Raji (cell line): Measurements from ENCODE around the gene IFNL3.

Source experiments
- POLR2A ChIP-seq: IDR thresholded peaks from 2 replicates; pipeline ENCODE4 v1.6.1; 2011; ENCODE audit warnings: low read depth, low read length, control low read depth; ENCODE audit not compliant: insufficient read depth

The IFNL3 gene

DNA sequence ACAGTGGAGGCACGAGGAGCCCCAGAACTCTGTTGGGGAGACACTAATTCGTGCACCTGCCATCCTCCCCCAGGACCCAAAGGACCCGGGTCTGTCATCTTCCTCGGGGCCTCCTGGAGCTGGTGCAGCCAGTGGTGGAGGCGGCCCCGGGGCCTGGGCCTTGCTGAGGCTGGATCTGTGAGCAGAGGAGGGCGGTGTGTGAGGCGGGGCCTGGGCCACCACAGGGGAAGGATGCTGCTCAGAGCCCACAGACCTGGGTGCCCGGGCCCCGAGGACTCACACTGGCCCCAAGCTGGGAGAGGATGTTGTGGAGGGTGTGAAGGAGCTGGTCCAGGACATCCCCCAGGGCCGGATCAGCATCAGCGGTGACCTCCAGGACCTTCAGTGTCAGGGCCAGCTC is 8.3 kb downstream of the IFNL3 start:
- TF ChIP-seq POLR2A: no peak

DNA sequence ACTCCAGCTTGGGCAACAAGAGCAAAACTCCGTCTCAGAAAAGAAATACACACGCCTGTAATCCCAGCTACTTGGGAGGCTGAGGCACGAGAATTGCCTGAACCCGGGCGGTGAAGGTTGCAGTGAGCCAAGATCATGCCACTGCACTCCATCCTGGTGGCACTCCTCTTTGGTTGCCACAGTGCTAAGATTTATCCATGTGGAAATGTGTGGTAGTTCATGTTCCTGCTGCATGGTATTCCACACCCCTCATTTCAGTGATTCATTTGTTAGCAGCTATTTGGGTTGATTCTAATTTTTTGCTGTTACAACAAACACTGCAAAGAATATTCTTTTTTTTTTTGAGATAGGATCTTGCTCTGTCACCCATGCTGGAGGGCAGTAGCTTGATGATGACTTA is 12.1 kb downstream of the IFNL3 start:
- TF ChIP-seq POLR2A: no peak

DNA sequence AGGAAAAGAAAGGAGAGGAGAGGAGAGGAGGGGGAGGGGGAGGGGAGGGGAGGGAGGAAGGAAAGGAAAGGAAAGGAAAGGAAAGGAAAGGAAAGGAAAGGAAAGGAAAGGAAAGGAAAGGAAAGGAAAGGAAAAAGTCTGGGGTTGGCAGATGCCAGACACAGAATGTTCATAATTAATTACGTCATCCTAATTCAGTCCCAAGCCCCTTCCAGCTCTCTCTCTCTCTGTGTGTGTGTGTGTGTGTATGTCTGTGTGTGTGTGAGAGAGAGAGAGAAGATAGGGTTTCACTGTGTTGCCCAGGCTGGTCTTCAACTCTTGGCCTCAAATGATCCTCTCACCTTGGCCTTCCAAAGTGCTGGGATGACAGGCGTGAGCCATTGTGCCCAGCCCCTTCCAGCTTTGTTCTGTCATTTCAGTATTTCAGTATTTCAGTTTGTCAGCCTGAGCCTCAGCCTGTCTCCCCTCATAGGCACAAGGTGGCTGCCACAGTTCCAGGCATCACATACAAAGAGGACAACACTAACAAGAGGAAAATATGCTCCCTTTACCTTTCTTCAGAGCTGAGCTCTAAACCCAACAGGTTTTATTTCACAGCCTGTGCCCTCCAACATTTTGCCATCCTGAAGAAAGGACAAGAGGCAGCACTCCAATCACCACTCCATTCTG is 14.6 kb downstream of the IFNL3 start:
- no peak for TF ChIP-seq POLR2A

DNA sequence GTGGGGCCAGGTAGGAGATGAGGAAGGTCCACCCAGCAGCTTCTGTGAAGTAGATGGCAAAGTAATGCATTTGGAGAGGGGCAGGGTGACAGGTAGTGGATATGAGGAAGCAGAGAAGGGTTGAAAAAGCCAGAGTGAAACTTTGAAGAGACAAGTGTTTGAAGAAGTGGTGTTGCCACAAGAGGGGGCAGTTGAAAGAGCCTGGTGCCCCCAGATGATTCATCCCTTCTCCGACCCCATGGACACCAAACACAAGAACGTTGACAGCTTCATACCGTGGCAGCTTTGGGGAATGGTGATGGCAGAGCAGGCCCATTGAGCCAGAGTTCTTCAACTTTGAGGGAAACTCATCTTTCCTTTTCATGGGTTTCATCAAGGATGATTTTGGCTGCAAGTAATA is 19.9 kb downstream of the IFNL3 start:
- TF ChIP-seq POLR2A: no peak

DNA sequence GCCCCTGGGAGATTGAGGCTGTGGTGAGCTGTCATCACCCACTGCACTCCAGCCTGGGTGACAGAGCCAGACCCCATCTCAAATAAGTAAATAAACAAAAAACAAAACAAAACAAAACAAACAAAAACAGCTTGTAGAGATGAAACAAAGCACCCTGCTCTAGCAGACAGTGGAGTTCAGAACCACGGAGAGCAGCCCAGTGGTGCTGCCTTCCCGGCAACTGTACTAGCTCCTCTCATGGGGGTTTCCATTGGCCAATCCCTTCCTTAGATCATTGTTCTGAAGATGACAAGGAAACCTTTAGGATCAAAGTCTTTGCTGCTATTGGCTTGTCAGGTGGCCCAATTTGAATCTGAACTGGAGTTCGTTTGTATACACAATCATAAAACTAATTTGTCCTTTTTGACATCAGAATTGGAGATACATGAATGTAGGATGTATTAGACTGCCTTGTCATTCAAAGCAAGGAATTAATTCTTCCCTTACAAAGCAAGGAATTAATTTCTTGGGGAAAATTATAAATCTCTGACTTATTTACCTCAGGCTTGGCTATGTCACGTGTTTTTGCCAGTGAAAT is 21.0 kb downstream of the IFNL3 start:
- no peak for TF ChIP-seq POLR2A

DNA sequence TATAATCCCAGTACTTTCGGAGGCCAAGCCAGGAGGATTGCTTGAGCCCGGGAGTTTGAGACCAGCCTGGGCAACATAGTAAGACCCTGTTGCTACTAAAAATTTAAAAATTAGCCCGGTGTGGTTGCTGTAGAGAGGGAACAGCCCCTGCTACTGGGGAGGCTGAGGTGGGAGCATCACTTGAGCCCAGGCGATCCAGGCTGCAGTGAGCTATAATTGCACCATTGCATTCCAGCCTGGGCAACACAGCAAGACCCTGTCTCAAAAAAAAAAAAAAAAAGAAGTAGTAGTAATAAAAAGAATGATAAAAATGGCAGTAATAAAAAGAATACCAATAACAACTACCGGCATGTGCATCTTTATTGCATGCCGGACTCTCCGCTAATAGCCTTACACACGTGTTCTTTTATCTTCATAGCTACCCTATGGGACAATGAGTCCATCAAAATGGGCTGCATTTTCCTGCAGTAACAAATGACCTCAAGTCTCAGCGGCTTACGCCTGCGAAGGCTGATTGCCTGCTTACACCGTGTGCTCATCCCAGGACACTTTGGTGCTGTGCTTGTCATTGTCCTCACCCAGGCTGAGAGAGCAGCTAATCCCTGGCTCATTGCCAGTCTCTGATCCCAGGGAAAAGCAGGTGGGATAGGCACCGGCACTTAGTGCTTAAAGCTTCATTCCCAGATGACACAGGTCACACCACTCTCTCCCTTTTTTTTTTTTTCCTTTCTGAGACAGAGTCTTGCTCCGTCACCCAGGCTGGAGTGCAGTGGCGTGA is 26.4 kb downstream of the IFNL3 start:
- TF ChIP-seq POLR2A: no peak

DNA sequence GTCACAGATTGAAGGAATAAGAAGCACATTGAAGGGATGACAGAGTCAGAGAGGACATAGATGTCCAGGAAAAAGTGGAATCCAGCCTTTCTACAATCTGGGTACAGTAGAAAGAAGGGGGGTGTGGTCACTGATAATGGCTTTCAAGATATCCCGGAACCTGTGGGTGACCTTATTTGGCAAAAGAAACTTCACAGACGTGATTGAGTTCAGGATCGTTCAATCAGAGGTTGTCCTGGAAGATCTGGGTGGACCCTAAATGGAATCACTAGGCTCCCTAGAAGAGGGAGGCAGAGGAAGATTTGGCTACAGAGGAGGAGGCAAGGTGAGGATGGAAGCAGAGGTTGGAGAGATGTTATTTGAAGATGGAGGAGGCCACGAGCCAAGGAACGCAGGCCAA is 27.7 kb downstream of the IFNL3 start:
- no peak for TF ChIP-seq POLR2A

DNA sequence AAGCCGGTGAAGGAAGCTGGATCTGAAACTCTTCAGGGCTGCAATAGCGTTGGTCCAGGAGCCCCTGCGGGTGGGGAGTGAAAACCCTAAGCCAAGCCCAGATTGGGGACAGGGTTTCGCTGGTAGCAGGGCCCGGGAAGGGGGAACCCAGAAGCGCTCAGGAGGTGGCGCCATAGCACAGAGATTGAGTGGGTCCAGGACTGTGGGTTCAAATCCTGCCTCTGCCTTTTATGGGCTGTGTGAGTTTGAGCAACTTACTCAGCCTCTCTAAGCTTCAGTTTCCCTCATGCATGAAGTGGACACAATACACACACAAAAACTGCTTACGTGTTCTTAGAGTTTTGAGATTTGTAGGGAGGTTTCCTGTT is 32.4 kb downstream of the IFNL3 start:
- TF ChIP-seq POLR2A: no peak

DNA sequence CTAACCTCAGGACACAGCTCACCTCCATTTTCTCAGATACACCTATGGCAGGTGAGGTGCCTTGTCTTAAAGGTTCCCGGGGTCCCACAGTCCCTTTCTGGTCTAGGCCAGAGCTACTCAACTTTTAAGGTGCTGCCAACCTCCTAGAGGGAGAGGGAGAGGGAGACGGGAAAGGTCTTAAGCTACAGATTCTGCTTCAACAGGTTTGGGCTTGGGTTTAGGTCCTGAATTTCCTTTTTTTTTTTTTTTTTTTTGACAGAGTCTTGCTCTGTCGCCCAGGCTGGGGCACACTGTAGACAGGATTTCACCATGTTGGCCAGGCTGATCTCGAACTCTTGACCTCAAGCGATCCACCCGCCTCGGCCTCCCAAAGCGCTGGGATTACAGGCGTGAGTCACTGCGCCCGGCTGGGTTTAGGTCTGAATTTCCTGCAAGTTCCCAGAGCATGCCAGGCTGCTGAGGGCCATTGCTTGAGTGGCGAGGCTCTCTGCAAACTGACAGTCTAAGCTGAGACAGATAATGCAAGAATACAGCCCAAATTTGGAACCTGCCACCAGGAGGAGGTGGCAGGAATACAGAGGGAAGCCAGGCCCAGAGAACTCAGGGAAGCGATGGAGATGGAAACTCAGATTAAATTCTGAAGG is 33.0 kb downstream of the IFNL3 start:
- no peak for TF ChIP-seq POLR2A

DNA sequence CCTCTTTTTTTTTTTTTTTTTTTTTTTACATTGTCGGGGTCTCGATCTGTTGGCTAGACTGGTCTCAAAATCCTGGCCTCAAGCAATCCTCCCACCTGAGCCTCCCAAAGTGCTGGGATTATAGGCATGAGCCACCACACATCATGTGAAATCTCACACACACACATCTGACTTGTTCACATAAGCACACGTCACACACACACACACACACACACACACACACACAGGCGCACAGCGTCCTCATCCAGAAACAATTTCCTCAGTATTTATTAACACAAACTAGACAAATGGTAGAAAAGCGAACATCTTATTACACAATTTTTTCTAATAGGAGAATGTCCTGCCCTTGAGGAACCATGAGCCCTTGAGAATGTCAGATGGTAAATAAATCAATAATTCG is 35.6 kb downstream of the IFNL3 start:
- TF ChIP-seq POLR2A: no peak

DNA sequence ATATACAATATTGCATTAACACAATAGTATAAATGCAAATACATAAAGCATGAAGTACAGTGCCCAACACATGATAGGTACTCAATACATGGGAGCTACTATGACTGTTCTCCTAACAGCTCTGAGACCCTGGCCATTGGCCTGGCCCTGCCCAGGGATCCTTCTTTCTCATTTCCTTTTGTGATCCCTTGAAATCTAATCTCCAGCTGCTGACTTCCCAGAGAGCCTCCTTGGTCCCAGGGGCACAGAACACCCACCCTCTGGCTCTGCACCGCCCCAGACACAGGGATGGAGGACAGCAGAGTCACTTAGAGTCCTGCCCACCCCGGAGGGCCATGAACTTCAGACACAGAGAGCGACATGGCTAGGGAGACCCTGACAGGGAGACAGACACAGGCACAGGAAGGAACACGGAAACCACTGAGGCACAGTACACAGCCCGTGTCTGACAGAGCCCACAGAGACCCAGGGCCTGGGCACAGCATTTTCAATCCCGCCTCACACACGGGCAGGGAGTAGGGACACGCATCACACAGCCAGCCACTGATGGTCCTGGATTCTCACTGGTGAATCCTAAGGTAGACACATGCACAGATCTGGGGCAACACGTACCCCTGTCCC is 36.5 kb downstream of the IFNL3 start:
- no peak for TF ChIP-seq POLR2A

DNA sequence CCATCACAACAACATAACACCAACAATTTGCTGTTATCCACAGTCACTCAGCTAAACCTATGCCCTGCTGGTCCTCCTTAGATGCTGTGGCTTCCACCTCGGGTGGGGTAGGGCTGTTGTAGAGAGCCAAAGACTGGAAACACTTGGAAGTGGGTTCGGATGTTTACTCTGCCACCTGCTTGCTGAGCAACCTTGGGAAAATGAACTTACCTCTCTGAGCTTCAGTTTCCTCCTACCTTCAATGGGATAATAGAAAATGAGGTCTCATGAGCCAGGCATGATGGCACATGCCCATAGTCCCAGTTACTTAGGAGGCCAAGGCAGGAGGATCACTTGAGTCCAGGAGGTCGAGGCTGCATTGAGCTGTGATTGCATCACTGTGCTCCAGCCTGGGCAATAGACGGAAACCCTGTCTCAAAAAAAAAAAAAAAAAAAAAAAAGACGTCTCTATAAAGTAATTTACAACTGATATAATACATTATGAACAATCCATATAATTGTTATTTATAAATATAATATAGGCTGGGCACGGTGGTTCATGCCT is 37.4 kb downstream of the IFNL3 start:
- TF ChIP-seq POLR2A: no peak

DNA sequence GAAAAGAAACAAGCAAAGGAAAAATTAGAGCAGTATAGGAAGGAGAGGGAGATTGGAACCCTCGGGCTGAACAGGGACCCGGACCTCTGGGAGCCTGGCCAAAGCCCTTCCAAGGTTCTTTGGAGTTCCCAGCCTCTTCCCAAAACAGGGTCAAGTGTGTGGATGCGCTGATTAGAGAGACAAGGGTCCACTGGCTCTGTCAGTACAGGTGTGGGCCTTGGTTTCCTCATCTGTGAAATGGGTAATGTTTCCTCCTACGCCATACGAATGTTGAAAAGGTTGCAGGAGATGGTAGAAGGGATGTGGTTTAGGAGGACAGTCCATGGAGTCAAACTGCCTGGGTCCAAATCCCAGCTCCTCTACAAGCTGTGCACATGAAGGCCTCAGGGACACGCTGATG is 38.7 kb downstream of the IFNL3 start:
- TF ChIP-seq POLR2A: no peak

DNA sequence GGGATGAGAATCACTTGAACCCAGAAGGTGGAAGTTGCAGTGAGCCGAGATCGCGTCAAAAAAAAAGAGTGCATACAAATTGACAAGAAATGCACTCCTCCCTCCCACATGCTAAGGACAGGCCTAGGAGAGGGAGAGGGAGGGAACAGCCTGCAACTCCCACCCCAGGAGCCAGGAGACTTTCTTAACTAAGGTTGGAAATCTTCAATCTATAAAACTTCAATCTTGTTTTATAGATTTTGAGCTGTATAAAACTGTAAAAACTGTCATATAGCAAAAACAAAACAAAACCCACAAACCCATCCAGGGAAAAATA is 39.4 kb downstream of the IFNL3 start:
- no peak for TF ChIP-seq POLR2A
